Omental fat pad (tissue), 4 donors: ENCODE results near the gene RAB3IL1. TPM values are rescaled to one million over a fixed set of nuclear protein-coding genes. Genes with fewer than 3 reads are reported as not detected.

Experiments used
- ATAC-seq: fragments of 150-250 bp; one replicate; pipeline ENCODE4 v1.9.1; 2016; ENCODE audit warnings: mild to moderate bottlenecking, moderate library complexity; ENCODE audit not compliant: low FRiP score
- DNase-seq: peaks from one replicate; pipeline ENCODE4 v3.0.0-alpha.2; 2019; ENCODE audit warnings: low spot score
- CTCF ChIP-seq, 3 donors: fragments of 450-650 bp; IDR thresholded peaks; one replicate each; pipeline ENCODE4 v1.5.1; 2016 to 2017; ENCODE audit warnings: antibody characterized with exemption in 3 of 3, mild to moderate bottlenecking in 3 of 3, moderate library complexity in 2 of 3
- total RNA-seq, 4 donors: library from RNA; depleted of rRNA; stranded (reverse); fragments of >200 nt; gene quantifications; one replicate each; pipeline ENCODE4 v1.1.0, GENCODE V29; 2016

The RAB3IL1 gene
- total RNA-seq, 4 donors from 2014 or later: 18.5 to 37.8 (median 25.4) TPM

- no peak for TF ChIP-seq CTCF (IDR thresholded peaks at IDR 0.05)
- ATAC-seq: no peak
- no peak for DNase-seq
Observed at GRCh38 chr11:61866958-61867343, 50.4 kb downstream of the RAB3IL1 start.

- ATAC-seq (no peak), DNase-seq (no peak)
- TF ChIP-seq CTCF (IDR thresholded peaks at IDR 0.05): no peak
Observed at GRCh38 chr11:61866231-61866957, 51.0 kb downstream of the RAB3IL1 start.

GRCh38 chr11:61864814-61865775 is 52.3 kb downstream of the RAB3IL1 start:
- ATAC-seq: no peak
- TF ChIP-seq CTCF (IDR thresholded peaks at IDR 0.05): no peak

GRCh38 chr11:61863548-61864081 is 53.8 kb downstream of the RAB3IL1 start:
- ATAC-seq (no peak), DNase-seq (no peak)
- TF ChIP-seq CTCF (IDR thresholded peaks at IDR 0.05): no peak

More at GRCh38 chr11:61864814-61865775, 52.3 kb downstream of the RAB3IL1 start:
- no peak for DNase-seq

GRCh38 chr11:61862714-61863547 is 54.4 kb downstream of the RAB3IL1 start:
- no peak for TF ChIP-seq CTCF (IDR thresholded peaks at IDR 0.05)
- no peak for ATAC-seq

GRCh38 chr11:61861634-61862033 is 55.7 kb downstream of the RAB3IL1 start:
- ATAC-seq: no peak
- no peak for TF ChIP-seq CTCF (IDR thresholded peaks at IDR 0.05)
- DNase-seq: no peak

More at GRCh38 chr11:61862714-61863547, 54.4 kb downstream of the RAB3IL1 start:
- DNase-seq: no peak
